ENCODE results near the gene RALB.
A peak's percentile ranks its signal among the peaks of the same experiment; 100 is the strongest.

The RALB gene

GRCh38 chr2:120338015-120338414, 85.4 kb downstream of the RALB start:
- DNase-seq (ENCODE audit: low read depth) = no peak

GRCh38 chr2:120341977-120342376, 89.3 kb downstream of the RALB start:
- no peak for DNase-seq (ENCODE audit: low read depth)

- no peak for DNase-seq (ENCODE audit: low read depth)
Measured at GRCh38 chr2:120342446-120342845, 89.8 kb downstream of the RALB start.

- no peak for DNase-seq (ENCODE audit: low read depth)
Measured at GRCh38 chr2:120343100-120343432, 90.4 kb downstream of the RALB start.

GRCh38 chr2:120343433-120344105, 90.9 kb downstream of the RALB start:
- peak; percentile 61 for DNase-seq (ENCODE audit: low read depth)

Data from HS-27A (cell line).